HepG2 (cell line): Measurements from ENCODE around the gene IL11RA. TPM values are rescaled to one million over a fixed set of nuclear protein-coding genes. Genes with fewer than 3 reads are reported as not detected.

Experiments used
- BRCA1 ChIP-seq: sonication (generic); formaldehyde crosslinking; IDR thresholded peaks from 2 replicates; pipeline ENCODE4 v1.4.0; 2020; ENCODE audit warnings: missing genetic modification reagents
- CCDC6 ChIP-seq: sonication (generic); formaldehyde crosslinking; IDR thresholded peaks from 2 replicates; pipeline ENCODE4 v1.8.1; 2022; ENCODE audit warnings: mild to moderate bottlenecking, missing genetic modification reagents, moderate library complexity
- CREM ChIP-seq, 2 experiments: sonication (generic) in 1 of 2; formaldehyde crosslinking in 1 of 2; IDR thresholded peaks; 2 replicates each; pipeline versions ENCODE4 v1.4.0 to v1.6.1; 2016 to 2020; ENCODE audit warnings: antibody characterized with exemption in 1 of 2, mild to moderate bottlenecking in 1 of 2, missing genetic modification reagents in 1 of 2
- HMG20B ChIP-seq: conservative IDR thresholded peaks from 2 replicates; pipeline ENCODE4 v1.6.1; 2016; ENCODE audit warnings: missing genetic modification reagents, missing compliant biosample characterization
- ISX ChIP-seq: sonication (generic); formaldehyde crosslinking; conservative IDR thresholded peaks from 2 replicates; pipeline ENCODE4 v1.5.0; 2020; ENCODE audit warnings: missing genetic modification reagents
- KDM5A ChIP-seq: fragments of 200-600 bp; sonication (generic); IDR thresholded peaks from 2 replicates; pipeline ENCODE4 v1.7.0; 2018; ENCODE audit warnings: antibody characterized with exemption, mild to moderate bottlenecking, low read length, borderline replicate concordance
- RARG ChIP-seq: sonication (generic); formaldehyde crosslinking; IDR thresholded peaks from 2 replicates; pipeline ENCODE4 v1.4.0; 2020; ENCODE audit warnings: low read depth, mild to moderate bottlenecking, missing genetic modification reagents
- TAF1 ChIP-seq: sonication (generic); formaldehyde crosslinking; IDR thresholded peaks from 2 replicates; pipeline ENCODE4 v1.4.0; 2020; ENCODE audit warnings: missing genetic modification reagents
- TGIF2 ChIP-seq: IDR thresholded peaks from 2 replicates; pipeline ENCODE4 v1.6.1; 2016; ENCODE audit warnings: control low read depth, missing compliant biosample characterization
- ZFP37 ChIP-seq: sonication (generic); formaldehyde crosslinking; IDR thresholded peaks from 2 replicates; pipeline ENCODE4 v1.4.0; 2020; ENCODE audit warnings: missing genetic modification reagents, borderline replicate concordance
- ZFP62 ChIP-seq: sonication (generic); formaldehyde crosslinking; IDR thresholded peaks from 2 replicates; pipeline ENCODE4 v1.4.0; 2020; ENCODE audit warnings: missing genetic modification reagents
- ZNF18 ChIP-seq: sonication (generic); formaldehyde crosslinking; IDR thresholded peaks from 2 replicates; pipeline ENCODE4 v1.8.0; 2022; ENCODE audit warnings: mild to moderate bottlenecking, missing genetic modification reagents; ENCODE audit not compliant: insufficient replicate concordance
- ZNF274 ChIP-seq: sonication (generic); formaldehyde crosslinking; IDR thresholded peaks from 2 replicates; pipeline ENCODE4 v1.5.1; 2020; ENCODE audit warnings: mild to moderate bottlenecking, missing genetic modification reagents
- ZNF275 ChIP-seq: sonication (generic); formaldehyde crosslinking; IDR thresholded peaks from 2 replicates; pipeline ENCODE4 v1.8.0; 2022; ENCODE audit warnings: missing genetic modification reagents, mild to moderate bottlenecking, inconsistent platforms, borderline replicate concordance
- ZNF282 ChIP-seq: fragments of 450-650 bp; IDR thresholded peaks from 2 replicates; pipeline ENCODE4 v1.6.1; 2018; ENCODE audit not compliant: partially characterized antibody
- ZNF510 ChIP-seq: sonication (generic); formaldehyde crosslinking; IDR thresholded peaks from 2 replicates; pipeline ENCODE4 v1.4.0; 2020; ENCODE audit warnings: low read depth, mild to moderate bottlenecking, missing genetic modification reagents
- ZNF547 ChIP-seq: sonication (generic); formaldehyde crosslinking; IDR thresholded peaks from 2 replicates; pipeline ENCODE4 v1.5.1; 2020; ENCODE audit warnings: mild to moderate bottlenecking, missing genetic modification reagents
- ZNF557 ChIP-seq: sonication (generic); formaldehyde crosslinking; IDR thresholded peaks from 2 replicates; pipeline ENCODE4 v1.4.0; 2020; ENCODE audit warnings: missing genetic modification reagents
- ZNF569 ChIP-seq: sonication (generic); formaldehyde crosslinking; IDR thresholded peaks from 2 replicates; pipeline ENCODE4 v1.5.0; 2020; ENCODE audit warnings: mild to moderate bottlenecking, missing genetic modification reagents, moderate library complexity, borderline replicate concordance
- ZNF577 ChIP-seq: sonication (generic); formaldehyde crosslinking; IDR thresholded peaks from 2 replicates; pipeline ENCODE4 v1.4.0; 2020; ENCODE audit warnings: mild to moderate bottlenecking, low read depth, missing genetic modification reagents, borderline replicate concordance
- ZNF687 ChIP-seq: sonication (generic); formaldehyde crosslinking; IDR thresholded peaks from 2 replicates; pipeline ENCODE4 v1.5.1; 2020; ENCODE audit warnings: mild to moderate bottlenecking, missing genetic modification reagents, moderate library complexity
- ZNF746 ChIP-seq: sonication (generic); formaldehyde crosslinking; IDR thresholded peaks from 2 replicates; pipeline ENCODE4 v1.8.0; 2022; ENCODE audit warnings: mild to moderate bottlenecking, missing genetic modification reagents
- ZNF761 ChIP-seq: sonication (generic); formaldehyde crosslinking; conservative IDR thresholded peaks from 2 replicates; pipeline ENCODE4 v1.4.0; 2020; ENCODE audit warnings: mild to moderate bottlenecking, missing genetic modification reagents
- polyA plus RNA-seq, 8 experiments: library from polyadenylated mRNA; depleted of rRNA in 3 of 8; stranded (reverse) in 7 of 8; unstranded in 1 of 8; fragments of >200 nt; fragmentation: Illumina TruSeq in 4 of 8; extraction: Trizol in 4 of 8; gene quantifications; 2 replicates each; pipeline versions ENCODE4 v1.2.1 to v1.2.3, GENCODE V29; 2011 to 2016; ENCODE audit warnings: low read depth in 4 of 8, missing spikeins in 1 of 8, mixed read lengths in 1 of 8; ENCODE audit not compliant: insufficient read depth in 1 of 8
- total RNA-seq, 5 experiments: library from RNA; depleted of rRNA; stranded (reverse); fragments of >200 nt; fragmentation: Illumina TruSeq; extraction: Trizol; gene quantifications; 2 replicates each; pipeline ENCODE4 v1.2.3, GENCODE V29; 2016; ENCODE audit warnings: low read depth in 1 of 5

The IL11RA gene
- total and polyA plus RNA-seq, 2 of the 13 experiments (the other 11 are each of a cell fraction or from before 2014, with no cell fraction given) = 2.0 to 4.2 TPM

GRCh38 chr9:34637356-34638137, 14.4 kb upstream of the IL11RA start, which contains the start of gene SIGMAR1 (continued):
- TF ChIP-seq CREM (IDR thresholded peaks at IDR 0.05) = no peak
- no peak for TF ChIP-seq CREM (CRISPR knock-in tag; IDR thresholded peaks at IDR 0.05)
- peak; percentile 45; the same call in 1 of the 2 replicates for TF ChIP-seq ZNF510 (CRISPR knock-in tag)
- TF ChIP-seq ZNF282 = no peak
- TF ChIP-seq ZNF746 = no peak; the same call in 1 of the 2 replicates
- TF ChIP-seq TAF1 (CRISPR knock-in tag) = peak; percentile 90
- peak; percentile 92 for TF ChIP-seq ZNF569 (CRISPR knock-in tag)
- TF ChIP-seq ZNF18 = peak; percentile 88
- peak; percentile 99 for TF ChIP-seq ZNF687 (CRISPR knock-in tag)
- TF ChIP-seq ISX (CRISPR knock-in tag) = no peak
- no peak for TF ChIP-seq ZNF577 (CRISPR knock-in tag)
- TF ChIP-seq ZNF275 (CRISPR knock-in tag) = 0 out of 2 replicates have a peak, but pooled peaks have one; percentile 77
- no peak for TF ChIP-seq RARG (CRISPR knock-in tag)
- peak; percentile 99 for TF ChIP-seq ZNF547 (CRISPR knock-in tag)
- TF ChIP-seq ZNF274 (CRISPR knock-in tag) = peak; percentile 78
- TF ChIP-seq CCDC6 (CRISPR knock-in tag) = peak; percentile 81
- no peak; the same call in 1 of the 2 replicates for TF ChIP-seq BRCA1 (CRISPR knock-in tag)
- no peak for TF ChIP-seq HMG20B
- peak; percentile 53; the same call in 1 of the 2 replicates for TF ChIP-seq ZNF761 (CRISPR knock-in tag)
- TF ChIP-seq ZFP37 (CRISPR knock-in tag) = no peak; the same call in 1 of the 2 replicates
- TF ChIP-seq TGIF2 (CRISPR knock-in tag) = no peak; the same call in 1 of the 2 replicates
- no peak for TF ChIP-seq ZFP62 (CRISPR knock-in tag)
- 0 out of 2 replicates have a peak, but pooled peaks have one; percentile 23 for TF ChIP-seq KDM5A
- no peak for TF ChIP-seq ZNF557 (CRISPR knock-in tag)
